ENCODE measurements around the gene PSMC3IP.
A peak's percentile ranks its signal among the peaks of the same experiment; 100 is the strongest.
"Not testable (repeated sequence)": the region's sequence is repeated elsewhere in the genome, so short reads cannot be mapped to it uniquely, and the experiment has no call there.

PSMC3IP gene

GRCh38 chr17:42554250-42555121 lies 23.0 kb downstream of the PSMC3IP start:
- DNase-seq (ENCODE audit: low spot score) = peak; percentile 94
- in situ Hi-C loops (cut with MboI; ENCODE audit: low pct_unique_long_range_greater_than_20kb, low sequenced_read_pairs, unreplicated experiment) = loop anchor here (25.0 kb wide), 1 partner anchor 383 kb away; no protein-coding TSS in a partner anchor
- TF ChIP-seq, protein P1, sequence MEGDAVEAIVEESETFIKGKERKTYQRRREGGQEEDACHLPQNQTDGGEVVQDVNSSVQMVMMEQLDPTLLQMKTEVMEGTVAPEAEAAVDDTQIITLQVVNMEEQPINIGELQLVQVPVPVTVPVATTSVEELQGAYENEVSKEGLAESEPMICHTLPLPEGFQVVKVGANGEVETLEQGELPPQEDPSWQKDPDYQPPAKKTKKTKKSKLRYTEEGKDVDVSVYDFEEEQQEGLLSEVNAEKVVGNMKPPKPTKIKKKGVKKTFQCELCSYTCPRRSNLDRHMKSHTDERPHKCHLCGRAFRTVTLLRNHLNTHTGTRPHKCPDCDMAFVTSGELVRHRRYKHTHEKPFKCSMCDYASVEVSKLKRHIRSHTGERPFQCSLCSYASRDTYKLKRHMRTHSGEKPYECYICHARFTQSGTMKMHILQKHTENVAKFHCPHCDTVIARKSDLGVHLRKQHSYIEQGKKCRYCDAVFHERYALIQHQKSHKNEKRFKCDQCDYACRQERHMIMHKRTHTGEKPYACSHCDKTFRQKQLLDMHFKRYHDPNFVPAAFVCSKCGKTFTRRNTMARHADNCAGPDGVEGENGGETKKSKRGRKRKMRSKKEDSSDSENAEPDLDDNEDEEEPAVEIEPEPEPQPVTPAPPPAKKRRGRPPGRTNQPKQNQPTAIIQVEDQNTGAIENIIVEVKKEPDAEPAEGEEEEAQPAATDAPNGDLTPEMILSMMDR (IDR thresholded peaks at IDR 0.05; ENCODE audit: extremely low read depth, insufficient read depth, missing control alignments) = no peak

DNA sequence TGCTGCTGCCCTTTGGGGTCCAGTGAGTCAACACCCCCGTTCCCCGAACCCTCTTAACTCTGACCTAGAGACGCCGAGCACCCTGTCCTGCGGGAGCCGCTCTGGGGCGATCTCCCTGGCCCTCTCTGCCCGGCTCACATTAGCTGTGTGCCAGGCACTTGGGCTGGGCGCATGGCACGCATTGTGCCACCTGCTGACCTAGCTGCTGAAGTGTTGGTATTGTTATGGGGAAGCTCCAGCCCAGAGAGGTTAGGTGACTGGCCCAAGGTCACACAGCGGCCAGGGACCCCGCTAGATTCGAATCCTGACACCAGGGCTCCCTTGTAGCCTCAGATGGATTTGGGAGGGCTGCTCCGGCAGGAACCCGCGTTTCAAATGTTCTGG lies 23.7 kb downstream of the PSMC3IP start:
- DNase-seq (ENCODE audit: low spot score) = no peak
- TF ChIP-seq, protein P1 (IDR thresholded peaks at IDR 0.05; ENCODE audit: extremely low read depth, insufficient read depth, missing control alignments) = no peak
- in situ Hi-C loops (cut with MboI; ENCODE audit: low pct_unique_long_range_greater_than_20kb, low sequenced_read_pairs, unreplicated experiment) = loop anchor here (25.0 kb wide), 1 partner anchor 383 kb away; no protein-coding TSS in a partner anchor

- in situ Hi-C loops (cut with MboI; ENCODE audit: low pct_unique_long_range_greater_than_20kb, low sequenced_read_pairs, unreplicated experiment) = loop anchor here (25.0 kb wide), 1 partner anchor 384 kb away; no protein-coding TSS in a partner anchor
Measured at GRCh38 chr17:42553161-42553818, 24.2 kb downstream of the PSMC3IP start.

DNA sequence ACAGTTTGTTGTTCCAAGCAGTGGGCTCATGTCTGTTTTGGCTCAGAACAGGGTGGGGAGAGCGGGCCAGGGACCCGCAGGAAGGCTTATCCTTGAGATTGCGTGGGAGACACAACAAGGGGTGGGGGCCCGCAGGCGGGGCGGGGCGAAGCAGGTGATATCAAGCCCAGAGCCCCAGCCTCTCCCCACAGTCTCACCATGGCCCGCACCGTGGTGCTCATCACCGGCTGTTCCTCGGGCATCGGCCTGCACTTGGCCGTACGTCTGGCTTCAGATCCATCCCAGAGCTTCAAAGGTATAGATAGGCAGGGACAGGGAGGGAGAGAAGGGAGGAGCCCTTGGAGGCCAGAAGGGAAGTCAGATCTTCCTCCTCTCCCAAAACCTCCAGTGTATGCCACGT lies 24.8 kb downstream of the PSMC3IP start, which contains the start of gene HSD17B1:
TSS of gene HSD17B1 (plus strand) at position 188 of the 400 bp plus-strand sequence. CDS start at position 199, 11 bp downstream.
- DNase-seq (ENCODE audit: low spot score) = not testable (repeated sequence)
- in situ Hi-C loops (cut with MboI; ENCODE audit: low pct_unique_long_range_greater_than_20kb, low sequenced_read_pairs, unreplicated experiment) = loop anchor here (25.0 kb wide), 1 partner anchor 385 kb away; no protein-coding TSS in a partner anchor

More at GRCh38 chr17:42553161-42553818, 24.2 kb downstream of the PSMC3IP start:
- TF ChIP-seq, protein P1 (IDR thresholded peaks at IDR 0.05; ENCODE audit: extremely low read depth, insufficient read depth, missing control alignments) = no peak
- no peak for DNase-seq (ENCODE audit: low spot score)

DNA sequence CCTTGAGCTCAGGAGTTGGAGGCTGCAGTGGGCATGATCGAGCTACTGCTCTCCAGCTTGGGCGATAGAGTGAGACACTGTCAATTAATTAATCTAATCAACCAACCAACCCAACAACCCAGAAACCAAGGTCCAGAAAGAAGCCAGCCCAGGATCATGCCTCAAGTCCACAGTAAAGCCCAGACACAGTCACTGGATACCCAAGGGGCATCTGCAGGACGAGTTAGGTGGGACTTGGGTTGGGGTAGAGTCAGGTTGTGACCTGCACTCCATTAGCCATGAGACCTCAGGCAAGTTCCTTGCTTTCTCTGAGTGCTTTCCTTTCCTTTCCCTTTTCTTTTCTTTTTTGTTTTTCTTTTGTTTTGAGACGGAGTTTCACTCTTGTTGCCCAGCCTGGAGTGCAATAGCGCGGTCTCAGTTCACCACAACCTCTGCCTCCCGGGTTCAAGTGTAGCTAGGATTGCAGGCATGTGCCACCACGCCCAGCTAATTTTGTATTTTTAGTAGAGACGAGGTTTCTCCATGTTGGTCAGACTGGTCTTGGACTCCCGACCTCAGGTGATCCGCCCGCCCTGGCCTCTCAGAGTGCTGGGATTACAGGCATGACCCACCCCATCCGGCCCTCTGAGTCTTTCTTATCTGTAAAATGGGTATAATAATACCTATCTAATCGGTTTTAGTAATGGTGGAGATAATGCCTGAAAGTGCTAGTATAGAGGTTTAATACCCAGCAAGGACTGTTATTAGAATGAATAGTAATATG lies 28.4 kb downstream of the PSMC3IP start:
- TF ChIP-seq, protein P1 (IDR thresholded peaks at IDR 0.05; ENCODE audit: extremely low read depth, insufficient read depth, missing control alignments) = no peak
- in situ Hi-C loops (cut with MboI; ENCODE audit: low pct_unique_long_range_greater_than_20kb, low sequenced_read_pairs, unreplicated experiment) = no loop called here
- DNase-seq (ENCODE audit: low spot score) = no peak

DNA sequence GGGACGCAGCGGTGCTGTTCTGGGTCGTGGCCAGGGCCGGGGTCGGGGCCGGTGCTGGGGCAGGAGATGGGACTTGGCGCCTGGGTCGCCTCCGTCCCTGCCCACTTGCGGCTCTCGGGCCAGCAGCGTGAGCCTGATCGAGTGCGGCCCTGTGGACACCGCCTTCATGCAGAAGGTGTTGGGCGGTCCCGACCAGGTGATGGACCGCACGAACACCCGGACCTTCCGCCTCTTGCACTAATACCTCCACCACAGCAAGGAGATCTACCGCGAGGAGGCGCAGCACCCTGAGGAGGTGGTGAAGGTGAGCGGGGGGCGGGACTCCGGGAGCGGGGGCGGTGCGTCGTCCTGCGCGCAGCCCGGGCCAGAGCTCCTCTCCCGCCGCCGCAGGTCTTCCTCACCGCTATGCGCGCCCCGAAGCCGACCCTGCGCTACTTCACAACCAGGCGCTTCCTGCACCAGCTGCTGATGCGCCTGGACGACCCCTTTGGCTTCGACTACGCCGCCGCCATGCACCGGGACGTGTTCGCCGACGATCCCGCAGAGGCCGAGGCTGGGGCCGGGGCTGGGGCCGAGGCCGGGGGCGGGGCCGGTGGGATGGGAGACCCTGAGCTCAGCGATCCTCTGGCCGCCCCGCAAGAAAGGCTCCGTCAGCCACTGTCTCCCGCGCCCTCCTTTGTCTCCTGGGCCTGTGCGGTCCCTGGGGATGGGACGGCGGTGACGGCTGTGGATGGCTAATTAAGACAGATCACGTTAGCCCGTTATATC lies 29.3 kb downstream of the PSMC3IP start:
- in situ Hi-C loops (cut with MboI; ENCODE audit: low pct_unique_long_range_greater_than_20kb, low sequenced_read_pairs, unreplicated experiment) = no loop called here
- DNase-seq (ENCODE audit: low spot score) = peak; percentile 94
- TF ChIP-seq, protein P1 (IDR thresholded peaks at IDR 0.05; ENCODE audit: extremely low read depth, insufficient read depth, missing control alignments) = peak; percentile 67

Measured in GM13977 (cell line).